ENCODE results near the gene PSTPIP1.

GRCh38 chr15:77025083-77025901, 30.4 kb downstream of the PSTPIP1 start:
- TF ChIP-seq CTCF (IDR thresholded peaks at IDR 0.05; ENCODE audit: low read depth, low read length) (no peak), MAX (IDR thresholded peaks at IDR 0.05; ENCODE audit: low read depth, low read length) (no peak), POLR2A (IDR thresholded peaks at IDR 0.05; ENCODE audit: extremely low read depth, insufficient read length) (no peak)

All from NB4 (cell line).